DOHH2 (cell line): ENCODE measurements around the gene PRDM10.

Experiments used
- CTCF ChIP-seq: fragments of 200-600 bp; sonication (generic); IDR thresholded peaks from one replicate; pipeline ENCODE4 v1.5.1; 2014; ENCODE audit warnings: antibody characterized with exemption, mild to moderate bottlenecking, low read depth, low read length; ENCODE audit not compliant: poor library complexity, severe bottlenecking
- EZH2phosphoT487 ChIP-seq: fragments of 200-600 bp; sonication (generic); IDR thresholded peaks from 2 replicates; pipeline ENCODE4 v1.6.1; 2017; ENCODE audit warnings: borderline replicate concordance, mild to moderate bottlenecking, antibody characterized with exemption, low read length, moderate library complexity, mixed read lengths

GRCh38 chr11:129905402-129905801 lies 97.2 kb downstream of the PRDM10 start:
- TF ChIP-seq CTCF (no peak), EZH2phosphoT487 (no peak)
